Vagina (tissue), 2 donors: ENCODE measurements around the gene ADGRG2.

ENCODE experiments used
- CTCF ChIP-seq, 3 experiments: fragments of 450-650 bp in 2 of 3; fragments of 200-600 bp in 1 of 3; sonication (generic) in 1 of 3; IDR thresholded peaks; one replicate each; pipeline ENCODE4 v1.5.1; 2017 to 2019; ENCODE audit warnings: antibody characterized with exemption in 3 of 3, mild to moderate bottlenecking in 2 of 3, moderate library complexity in 2 of 3
- POLR2A ChIP-seq, 2 donors: fragments of 450-650 bp; IDR thresholded peaks; one replicate each; pipeline ENCODE4 v1.6.1; 2017; ENCODE audit warnings: antibody characterized with exemption in 2 of 2, mild to moderate bottlenecking in 2 of 2, moderate library complexity in 2 of 2

GRCh38 chrX:18983666-18984380, 138.4 kb downstream of the ADGRG2 start, which contains the start of gene PHKA2:
- TF ChIP-seq CTCF (IDR thresholded peaks at IDR 0.05) (no peak), POLR2A (IDR thresholded peaks at IDR 0.05) (no peak)
